H9 (cell line): ENCODE results near the gene TEX10. TPM values are rescaled to one million over a fixed set of nuclear protein-coding genes. Genes with fewer than 3 reads are reported as not detected.

Experiments used
- DNase-seq: peaks from one replicate; pipeline ENCODE4 v3.0.0-alpha.2; 2017
- H2AFZ ChIP-seq: one replicate; pipeline ENCODE4 v1.6.1; 2013; ENCODE audit warnings: mild to moderate bottlenecking, low read length, control low read depth, moderate library complexity
- H2AK5ac ChIP-seq: 2 replicates; pipeline ENCODE4 v1.6.1; 2013; ENCODE audit warnings: low read length, control low read depth, mixed read lengths; ENCODE audit not compliant: insufficient read length
- H2BK120ac ChIP-seq: one replicate; pipeline ENCODE4 v1.6.1; 2013; ENCODE audit warnings: low read depth, mild to moderate bottlenecking, low read length, control low read depth, inconsistent platforms; ENCODE audit not compliant: poor library complexity, severe bottlenecking
- H2BK12ac ChIP-seq: 2 replicates; pipeline ENCODE4 v1.6.1; 2013; ENCODE audit warnings: low read length, control low read depth, mixed read lengths, low read depth; ENCODE audit not compliant: insufficient read length
- H2BK15ac ChIP-seq: 2 replicates; pipeline ENCODE4 v1.6.1; 2013; ENCODE audit warnings: low read depth, low read length, control low read depth
- H2BK20ac ChIP-seq: one replicate; pipeline ENCODE4 v1.6.1; 2013; ENCODE audit warnings: low read depth, mild to moderate bottlenecking, low read length, control low read depth, inconsistent platforms; ENCODE audit not compliant: poor library complexity, severe bottlenecking
- H2BK5ac ChIP-seq: 2 replicates; pipeline ENCODE4 v1.6.1; 2013; ENCODE audit warnings: low read length, control low read depth, mixed read lengths; ENCODE audit not compliant: insufficient read length
- H3K14ac ChIP-seq: 2 replicates; pipeline ENCODE4 v1.6.1; 2013; ENCODE audit warnings: low read length, control low read depth; ENCODE audit not compliant: insufficient read depth
- H3K18ac ChIP-seq: 2 replicates; pipeline ENCODE4 v1.6.1; 2013; ENCODE audit warnings: low read depth, mild to moderate bottlenecking, mixed read lengths, low read length, control low read depth; ENCODE audit not compliant: insufficient read length
- H3K23ac ChIP-seq: 2 replicates; pipeline ENCODE4 v1.6.1; 2013; ENCODE audit warnings: low read length, control low read depth, mixed read lengths, low read depth; ENCODE audit not compliant: insufficient read length
- H3K23me2 ChIP-seq: 2 replicates; pipeline ENCODE4 v1.6.1; 2013; ENCODE audit warnings: low read depth, mild to moderate bottlenecking, mixed read lengths, low read length, control low read depth; ENCODE audit not compliant: insufficient read length, poor library complexity, severe bottlenecking
- H3K27ac ChIP-seq: 2 replicates; pipeline ENCODE4 v1.5.1; 2013; ENCODE audit warnings: low read length, control low read depth, mixed read lengths, low read depth; ENCODE audit not compliant: insufficient read length
- H3K27me3 ChIP-seq: 2 replicates; pipeline ENCODE4 v1.6.1; 2013; ENCODE audit warnings: low read length, control low read depth, inconsistent platforms; ENCODE audit not compliant: insufficient read depth
- H3K4ac ChIP-seq: 2 replicates; pipeline ENCODE4 v1.6.1; 2013; ENCODE audit warnings: low read depth, mild to moderate bottlenecking, control low read depth, inconsistent platforms, low read length, moderate library complexity
- H3K4me1 ChIP-seq: 2 replicates; pipeline ENCODE4 v1.6.1; 2013; ENCODE audit warnings: low read length, control low read depth, inconsistent platforms; ENCODE audit not compliant: insufficient read depth
- H3K4me2 ChIP-seq: 2 replicates; pipeline ENCODE4 v1.6.1; 2013; ENCODE audit warnings: low read length, control low read depth, mixed read lengths; ENCODE audit not compliant: insufficient read length, insufficient read depth
- H3K56ac ChIP-seq: 2 replicates; pipeline ENCODE4 v1.6.1; 2013; ENCODE audit warnings: low read depth, mild to moderate bottlenecking, mixed read lengths, low read length, control low read depth; ENCODE audit not compliant: insufficient read length
- H3K79me1 ChIP-seq: 2 replicates; pipeline ENCODE4 v1.6.1; 2013; ENCODE audit warnings: low read depth, mild to moderate bottlenecking, moderate library complexity, low read length, control low read depth, inconsistent platforms; ENCODE audit not compliant: insufficient read depth, poor library complexity, severe bottlenecking
- H3K79me2 ChIP-seq: 2 replicates; pipeline ENCODE4 v1.6.1; 2013; ENCODE audit warnings: low read length, control low read depth, inconsistent platforms; ENCODE audit not compliant: insufficient read depth
- H3K9ac ChIP-seq: 2 replicates; pipeline ENCODE4 v1.6.1; 2013; ENCODE audit warnings: low read length, control low read depth, mixed read lengths; ENCODE audit not compliant: insufficient read length; ENCODE audit errors: extremely low read depth
- H3K9me3 ChIP-seq: one replicate; pipeline ENCODE4 v1.6.1; 2013; ENCODE audit warnings: low read depth, low read length, inconsistent platforms; ENCODE audit not compliant: control insufficient read depth
- H3T11ph ChIP-seq: one replicate; pipeline ENCODE4 v1.6.1; 2013; ENCODE audit warnings: mild to moderate bottlenecking, low read length, control low read depth, inconsistent platforms
- H4K20me1 ChIP-seq: one replicate; pipeline ENCODE4 v1.6.1; 2013; ENCODE audit not compliant: control insufficient read depth, insufficient read length, insufficient read depth
- H4K5ac ChIP-seq: 2 replicates; pipeline ENCODE4 v1.6.1; 2013; ENCODE audit warnings: low read depth, mild to moderate bottlenecking, mixed read lengths, low read length, control low read depth; ENCODE audit not compliant: insufficient read length
- H4K8ac ChIP-seq: replicated peaks from 2 replicates; pipeline ENCODE4 v1.6.1; 2013; ENCODE audit warnings: low read length, control low read depth, mixed read lengths, low read depth; ENCODE audit not compliant: insufficient read length
- H4K91ac ChIP-seq: 2 replicates; pipeline ENCODE4 v1.6.1; 2013; ENCODE audit warnings: low read depth, mild to moderate bottlenecking, moderate library complexity, mixed read lengths, low read length, control low read depth; ENCODE audit not compliant: insufficient read length
- H3K27ac Mint-ChIP-seq, 3 experiments: 2 replicates in 2 of 3; 3 replicates in 1 of 3; pipeline ENCODE4 v1.8.0; 2020 to 2021; ENCODE audit warnings: mixed read lengths in 3 of 3, mild to moderate bottlenecking in 1 of 3, moderate library complexity in 1 of 3
- H3K27me3 Mint-ChIP-seq: 2 replicates; pipeline ENCODE4 v1.8.0; 2021; ENCODE audit warnings: low read depth, mild to moderate bottlenecking, moderate library complexity, mixed read lengths
- H3K36me3 Mint-ChIP-seq, 3 experiments: 2 replicates in 2 of 3; 3 replicates in 1 of 3; pipeline ENCODE4 v1.8.0; 2020 to 2021; ENCODE audit warnings: low read depth in 3 of 3, mixed read lengths in 3 of 3; ENCODE audit not compliant: insufficient read depth in 1 of 3
- H3K4me1 Mint-ChIP-seq, 2 experiments: 2 replicates each; pipeline ENCODE4 v1.8.0; 2020; ENCODE audit warnings: mixed read lengths in 2 of 2
- H3K4me3 Mint-ChIP-seq, 2 experiments: 2 replicates in 1 of 2; 3 replicates in 1 of 2; pipeline ENCODE4 v1.8.0; 2020 to 2021; ENCODE audit warnings: mild to moderate bottlenecking in 2 of 2, mixed read lengths in 2 of 2, moderate library complexity in 1 of 2
- H3K9me3 Mint-ChIP-seq, 2 experiments: 2 replicates in 1 of 2; 3 replicates in 1 of 2; pipeline ENCODE4 v1.8.0; 2020; ENCODE audit warnings: mild to moderate bottlenecking in 2 of 2, mixed read lengths in 2 of 2, moderate library complexity in 1 of 2
- CTCF ChIP-seq: fragments of 200-600 bp; sonication (generic); conservative IDR thresholded peaks from 3 replicates; pipeline ENCODE4 v1.8.0; 2021; ENCODE audit warnings: antibody characterized with exemption, mild to moderate bottlenecking
- WGBS: extraction: QIAGEN DNeasy Blood & Tissue Kit; methylation state at CpG from one replicate; pipeline ENCODE4 v1.1.7; 2013; ENCODE audit warnings: missing lambda C conversion rate, low lambda C conversion rate, mixed read lengths; ENCODE audit not compliant: insufficient read length; ENCODE audit errors: extremely low coverage; 5-methylcytosine and 5-hydroxymethylcytosine counted together
- total RNA-seq: library from RNA; stranded (reverse); gene quantifications from 2 replicates; pipeline ENCODE4 v1.2.1, GENCODE V29; 2021

The TEX10 gene
- total RNA-seq, 1 experiment from 2014 or later = 70.8 TPM

GRCh38 chr9:100303747-100304146 is 49.0 kb downstream of the TEX10 start:
- Histone ChIP-seq H4K5ac (no peak overlapping the region), H3K27me3 (no peaks in the 10 kb centered on the region), H3K4me1 (no peaks in the 10 kb centered on the region), H3K23me2 (no peaks in the 10 kb centered on the region), H3K14ac (no peak overlapping the region), H3K4ac (no peak overlapping the region), H4K8ac (no peak overlapping the region), H3K4me2 (no peak overlapping the region), H3K18ac (no peak overlapping the region), H3K23ac (no peak overlapping the region), H3K9me3 (no peaks in the 10 kb centered on the region), H3K56ac (no peak overlapping the region), H2BK15ac (no peak overlapping the region), H3T11ph (no peak overlapping the region), H3K79me1 (peaks cover 8% of the 10 kb centered on the region), H2AK5ac (no peak overlapping the region), H2BK120ac (no peak overlapping the region), H4K20me1 (no peaks in the 10 kb centered on the region), H2BK12ac (no peak overlapping the region), H2BK5ac (no peak overlapping the region), H4K91ac (no peak overlapping the region), H2BK20ac (no peak overlapping the region), H3K79me2 (0 out of 2 replicates have a peak, but pooled peaks cover 2% of the 10 kb centered on the region), H2AFZ (no peak overlapping the region), H3K27ac (no peak overlapping the region), H3K9ac (no peak overlapping the region)
- DNase-seq = no peak
- peaks cover 16 to 19% of the 10 kb centered on the region in 2 experiments; a peak in 3 of 4 replicates for H3K4me1 Mint-ChIP-seq
- H3K27ac Mint-ChIP-seq = peak overlapping the region in 2 of 3 experiments; percentile 11 to 65; a peak in 4 of 7 replicates
- no peak overlapping the region; a peak in 1 of 5 replicates for H3K4me3 Mint-ChIP-seq
- no peaks in the 10 kb centered on the region for H3K27me3 Mint-ChIP-seq
- TF ChIP-seq CTCF = no peak
- H3K9me3 Mint-ChIP-seq = no peaks in the 10 kb centered on the region
- WGBS = no CpG with 5 or more reads among the region's 3 CpGs
- peaks cover 57 to 77% (median 74%) of the 10 kb centered on the region in 3 experiments; a peak in 6 of 7 replicates for H3K36me3 Mint-ChIP-seq
